Activated CD4-positive, alpha-beta T cell treated with anti-CD3 and anti-CD28 coated beads, Interleukin-2, amount 10 ng/mL, durations not matched to agents 7 days and 5 days (primary cell): ENCODE measurements around the gene SSRP1. TPM values are rescaled to one million over a fixed set of nuclear protein-coding genes. Genes with fewer than 3 reads are reported as not detected.
A peak's percentile ranks its signal among the peaks of the same experiment; 100 is the strongest.

Experiments used
- CTCF ChIA-PET: fragments of 350-600 bp; sonication (Branson Sonifier 250); formaldehyde crosslinking; loops from one replicate; lab custom pipeline; 2021; ENCODE audit warnings: antibody characterized with exemption; lab: Charles Lee
- POLR2A ChIA-PET: fragments of 350-600 bp; sonication (Branson Sonifier 250); formaldehyde crosslinking; loops from one replicate; lab custom pipeline; 2021; ENCODE audit warnings: antibody characterized with exemption; lab: Charles Lee
- DNase-seq: peaks from one replicate; pipeline ENCODE4 v3.0.0-alpha.2; 2020
- H3K27ac Mint-ChIP-seq: one replicate; pipeline ENCODE4 v1.8.0; 2021; ENCODE audit warnings: mild to moderate bottlenecking, moderate library complexity, mixed read lengths
- H3K27me3 Mint-ChIP-seq: one replicate; pipeline ENCODE4 v1.8.0; 2021; ENCODE audit warnings: mixed read lengths
- H3K36me3 Mint-ChIP-seq: one replicate; pipeline ENCODE4 v1.8.0; 2021; ENCODE audit warnings: low read depth, mixed read lengths
- H3K4me1 Mint-ChIP-seq: one replicate; pipeline ENCODE4 v1.8.0; 2021; ENCODE audit warnings: mixed read lengths
- H3K4me3 Mint-ChIP-seq: one replicate; pipeline ENCODE4 v1.8.0; 2021; ENCODE audit warnings: mild to moderate bottlenecking, moderate library complexity, mixed read lengths
- H3K9me3 Mint-ChIP-seq: one replicate; pipeline ENCODE4 v1.8.0; 2021; ENCODE audit warnings: mixed read lengths
- total RNA-seq, 2 experiments: library from RNA; stranded (reverse); gene quantifications; one replicate each; pipeline ENCODE4 v1.2.3, GENCODE V29; 2021

Gene SSRP1
- total RNA-seq, 2 experiments from 2014 or later, result 165 to 175 TPM

DNA sequence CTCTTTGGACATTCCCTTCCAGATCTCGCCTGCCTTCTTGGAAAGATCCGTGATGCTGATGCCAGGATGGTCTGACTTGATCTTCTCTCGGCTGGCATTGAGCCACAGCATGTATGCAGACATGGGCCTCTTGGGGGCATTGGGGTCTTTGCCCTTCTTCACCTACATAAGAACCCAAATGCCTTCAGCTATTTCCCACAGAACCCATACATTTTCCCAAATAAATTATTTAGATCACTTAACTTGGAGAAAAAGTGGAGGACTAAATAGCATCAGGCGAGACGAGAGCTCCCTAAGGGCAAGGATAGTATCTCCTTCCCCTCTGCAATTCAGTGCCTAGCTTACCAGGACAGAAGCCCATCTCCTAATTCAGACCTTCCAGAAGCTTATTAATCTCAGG lies 8.0 kb downstream of the SSRP1 start:
- no peak overlapping the region for H3K4me3 Mint-ChIP-seq
- no peaks in the 10 kb centered on the region for H3K9me3 Mint-ChIP-seq
- peaks cover 58% of the 10 kb centered on the region for H3K4me1 Mint-ChIP-seq
- no peaks in the 10 kb centered on the region for H3K27me3 Mint-ChIP-seq
- H3K36me3 Mint-ChIP-seq, result peaks cover 68% of the 10 kb centered on the region
- ChIA-PET CTCF (interaction anchor here (1.6 kb wide), 1 partner anchor 16 kb away, joined by 4 read pairs; no protein-coding TSS in a partner anchor), POLR2A (no interaction called here)
- no peak overlapping the region for H3K27ac Mint-ChIP-seq
- no peak for DNase-seq

DNA sequence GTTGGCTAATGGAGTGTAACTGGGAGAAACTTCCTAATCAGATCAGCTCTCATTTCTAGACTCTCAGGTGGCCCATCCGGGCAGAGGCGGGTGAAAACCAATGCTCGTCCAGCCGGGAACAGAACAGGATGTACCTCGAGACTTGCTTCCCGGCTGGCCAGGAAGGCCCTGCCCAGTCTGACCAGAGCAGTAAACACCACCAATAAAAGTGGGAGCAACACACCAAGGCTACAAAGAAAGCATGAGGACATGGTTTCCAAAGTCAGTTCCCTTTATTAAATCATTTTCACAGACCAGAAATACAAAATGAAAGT lies 10.0 kb downstream of the SSRP1 start:
- Mint-ChIP-seq H3K36me3 (peaks cover 51% of the 10 kb centered on the region), H3K27me3 (no peaks in the 10 kb centered on the region), H3K27ac (peak overlapping the region; percentile 94), H3K4me3 (peak overlapping the region; percentile 82), H3K9me3 (no peaks in the 10 kb centered on the region), H3K4me1 (peaks cover 57% of the 10 kb centered on the region)
- ChIA-PET POLR2A (interaction anchor here (0.8 to 1.1 kb wide), 2 partner anchors 10 to 14 kb away, joined by 3 to 11 read pairs; partner anchors contain the start of gene SSRP1), CTCF (interaction anchor here (0.6 to 1.7 kb wide), 5 partner anchors 9 to 1460 kb away, joined by 3 to 8 read pairs (median 3); partner anchors contain the start of gene SSRP1)
- DNase-seq, result no peak

DNA sequence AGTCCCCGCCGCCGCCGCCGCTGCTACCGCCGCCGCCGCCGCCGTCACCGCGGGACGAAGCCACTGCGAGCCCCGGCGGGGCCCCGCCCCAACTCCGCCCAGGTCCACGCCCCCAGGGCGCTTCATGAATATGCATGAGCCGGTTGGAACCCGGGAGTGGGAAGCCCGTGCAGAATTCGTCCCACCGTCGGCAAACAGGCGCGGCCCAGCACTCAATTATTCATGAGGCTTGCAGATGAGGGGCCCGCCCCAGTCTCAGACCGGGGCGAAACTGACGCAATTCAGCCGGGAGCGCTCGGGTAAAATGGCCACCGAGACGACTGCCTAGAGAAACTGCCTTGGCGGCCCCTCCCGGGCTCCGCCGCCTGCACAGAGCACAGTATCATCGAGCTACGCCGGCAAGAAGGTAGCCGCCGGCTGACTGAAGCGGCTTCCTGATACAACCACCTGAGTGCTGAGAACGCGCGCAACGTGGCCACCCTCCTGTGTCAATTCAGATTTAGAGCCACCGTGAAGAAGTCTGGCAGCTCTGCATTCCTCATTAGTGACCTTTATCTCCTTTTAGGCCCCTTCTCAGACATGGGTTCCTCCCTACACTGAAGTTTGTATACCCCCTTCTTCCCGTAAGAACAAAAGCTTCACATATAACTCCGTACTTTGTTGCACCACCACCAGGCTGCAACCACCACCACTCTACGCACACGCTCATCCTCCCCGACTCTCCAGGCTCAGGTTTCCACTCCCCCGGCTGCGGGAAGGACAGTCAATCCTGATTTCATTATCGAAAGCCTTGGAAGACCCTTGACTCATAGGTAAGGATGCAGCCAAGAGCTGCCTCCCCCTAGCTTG lies 10.6 kb downstream of the SSRP1 start, which contains the start of gene TNKS1BP1:
Gene TNKS1BP1 (minus strand): TSS at position 67 of the 849 bp plus-strand sequence. CDS start 3,067 bp downstream, outside the sequence.
- Mint-ChIP-seq H3K27me3 (no peaks in the 10 kb centered on the region), H3K9me3 (no peaks in the 10 kb centered on the region), H3K4me1 (peaks cover 54% of the 10 kb centered on the region), H3K27ac (peak within 1 kb of the TSS; percentile 94), H3K36me3 (peaks cover 45% of the 10 kb centered on the region), H3K4me3 (peak within 1 kb of the TSS; percentile 82)
- DNase-seq, result peak; percentile 90
- ChIA-PET POLR2A (interaction anchor here (0.8 to 1.1 kb wide), 2 partner anchors 11 to 13 kb away, joined by 3 to 11 read pairs; partner anchors contain the start of gene SSRP1), CTCF (interaction anchor here (0.6 to 1.7 kb wide), 5 partner anchors 10 to 1459 kb away, joined by 3 to 4 read pairs (median 3); partner anchors contain the start of gene SSRP1)

DNA sequence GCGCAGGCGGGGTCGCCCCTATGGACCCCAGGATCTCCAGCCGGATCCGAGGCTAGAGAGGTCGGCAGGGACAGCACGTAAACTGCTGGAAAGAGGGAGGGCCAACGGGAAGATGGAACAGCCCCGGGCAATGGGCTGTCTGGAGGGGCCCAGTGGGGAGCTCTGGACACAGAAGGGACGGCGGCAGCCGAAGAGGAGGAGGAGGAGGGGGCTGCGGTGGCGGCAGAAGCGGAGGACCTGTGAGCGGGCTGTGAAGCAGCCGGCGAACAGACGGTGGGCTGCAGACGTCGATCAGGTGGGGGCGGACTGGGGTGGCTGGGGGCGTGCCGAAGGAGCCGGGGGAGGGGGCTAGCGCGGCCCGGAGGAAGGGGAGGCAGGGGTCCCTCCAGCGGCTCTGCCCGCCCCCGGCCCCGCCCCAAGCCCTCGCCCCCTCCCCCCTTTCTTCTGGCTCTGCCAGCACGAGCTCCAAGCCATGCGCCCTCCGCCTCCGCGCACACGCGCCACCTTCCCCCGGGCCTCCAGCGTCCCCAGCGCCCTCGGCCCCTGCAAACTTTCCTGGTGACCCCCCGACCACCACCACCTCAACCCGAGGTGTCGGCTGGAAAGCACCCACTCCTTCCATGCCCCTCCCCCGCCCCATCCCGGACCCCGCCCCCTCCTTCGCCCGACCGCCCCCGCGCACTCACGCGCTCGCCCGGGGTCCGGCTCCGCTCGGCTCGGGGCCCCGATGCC lies 11.4 kb downstream of the SSRP1 start:
- no peaks in the 10 kb centered on the region for H3K9me3 Mint-ChIP-seq
- POLR2A ChIA-PET, result no interaction called here
- peak overlapping the region; percentile 89 for H3K27ac Mint-ChIP-seq
- peak; percentile 16 for DNase-seq
- CTCF ChIA-PET, result interaction anchor here (0.9 to 2.2 kb wide), 4 partner anchors 10 to 16 kb away, joined by 3 to 7 read pairs (median 3); partner anchors contain the start of gene SSRP1
- peaks cover 37% of the 10 kb centered on the region for H3K36me3 Mint-ChIP-seq
- H3K27me3 Mint-ChIP-seq, result no peaks in the 10 kb centered on the region
- H3K4me1 Mint-ChIP-seq, result peaks cover 50% of the 10 kb centered on the region
- peak overlapping the region; percentile 82 for H3K4me3 Mint-ChIP-seq

DNA sequence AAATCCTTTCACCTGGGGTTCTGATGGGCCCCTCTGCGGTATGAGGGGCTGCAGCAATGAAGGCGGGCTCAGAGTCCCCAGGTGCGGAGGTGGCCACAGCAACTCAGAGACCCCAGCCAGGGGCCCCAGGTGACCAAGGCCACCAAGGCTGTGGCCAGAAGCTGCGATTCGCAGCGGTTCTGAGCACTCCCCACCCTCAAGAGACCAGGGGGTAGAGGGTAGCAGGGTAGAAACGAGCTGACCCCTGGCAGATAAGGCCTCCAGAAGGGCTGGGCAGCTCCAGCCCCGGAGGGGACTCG lies 11.9 kb downstream of the SSRP1 start:
- CTCF ChIA-PET, result interaction anchor here (1.1 to 2.2 kb wide), 2 partner anchors 10 to 12 kb away, joined by 3 to 7 read pairs; no protein-coding TSS in a partner anchor
- Mint-ChIP-seq H3K4me1 (peaks cover 48% of the 10 kb centered on the region), H3K9me3 (no peaks in the 10 kb centered on the region), H3K36me3 (peaks cover 35% of the 10 kb centered on the region), H3K4me3 (peak overlapping the region; percentile 76), H3K27ac (peak overlapping the region; percentile 89), H3K27me3 (no peaks in the 10 kb centered on the region)
- DNase-seq, result no peak
- POLR2A ChIA-PET, result no interaction called here

DNA sequence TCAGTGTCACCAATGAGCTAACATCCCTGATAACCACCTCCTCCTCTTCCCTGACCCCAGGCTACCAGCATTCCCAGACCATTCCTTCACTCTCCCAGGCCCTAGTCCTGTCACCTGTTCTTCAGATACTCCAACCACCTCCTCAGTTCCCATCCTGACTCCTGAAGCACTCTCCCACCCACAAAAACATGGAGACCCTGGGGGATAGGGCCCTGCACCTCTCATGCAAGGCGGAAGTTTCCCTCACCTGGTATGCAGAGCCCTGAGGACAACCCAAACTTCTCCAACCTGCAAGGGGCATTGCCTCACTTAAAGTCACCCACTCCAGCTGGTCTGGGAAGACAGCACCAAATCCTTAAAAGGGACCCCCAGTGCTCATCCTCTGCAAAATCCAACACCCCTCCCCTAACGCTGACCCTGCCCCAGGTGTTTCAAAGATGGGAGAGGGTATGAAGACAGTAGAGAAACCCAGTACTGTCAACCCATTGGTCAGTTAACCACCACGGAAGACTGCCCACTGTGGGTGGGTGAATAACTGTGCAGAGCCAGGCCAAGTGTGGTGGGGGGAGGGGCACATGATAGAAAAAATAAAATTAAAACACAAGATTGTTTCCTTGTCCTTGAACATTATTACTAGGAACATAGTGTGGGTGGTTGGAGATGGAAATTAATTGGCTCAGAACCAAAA lies 12.4 kb downstream of the SSRP1 start:
- H3K36me3 Mint-ChIP-seq, result peaks cover 31% of the 10 kb centered on the region
- POLR2A ChIA-PET, result no interaction called here
- H3K9me3 Mint-ChIP-seq, result no peaks in the 10 kb centered on the region
- peak overlapping the region; percentile 76 for H3K4me3 Mint-ChIP-seq
- DNase-seq, result no peak
- CTCF ChIA-PET, result interaction anchor here (1.1 to 3.0 kb wide), 3 partner anchors 9 to 12 kb away, joined by 3 to 10 read pairs (median 7); no protein-coding TSS in a partner anchor
- peaks cover 46% of the 10 kb centered on the region for H3K4me1 Mint-ChIP-seq
- H3K27ac Mint-ChIP-seq, result peak overlapping the region; percentile 89
- no peaks in the 10 kb centered on the region for H3K27me3 Mint-ChIP-seq

DNA sequence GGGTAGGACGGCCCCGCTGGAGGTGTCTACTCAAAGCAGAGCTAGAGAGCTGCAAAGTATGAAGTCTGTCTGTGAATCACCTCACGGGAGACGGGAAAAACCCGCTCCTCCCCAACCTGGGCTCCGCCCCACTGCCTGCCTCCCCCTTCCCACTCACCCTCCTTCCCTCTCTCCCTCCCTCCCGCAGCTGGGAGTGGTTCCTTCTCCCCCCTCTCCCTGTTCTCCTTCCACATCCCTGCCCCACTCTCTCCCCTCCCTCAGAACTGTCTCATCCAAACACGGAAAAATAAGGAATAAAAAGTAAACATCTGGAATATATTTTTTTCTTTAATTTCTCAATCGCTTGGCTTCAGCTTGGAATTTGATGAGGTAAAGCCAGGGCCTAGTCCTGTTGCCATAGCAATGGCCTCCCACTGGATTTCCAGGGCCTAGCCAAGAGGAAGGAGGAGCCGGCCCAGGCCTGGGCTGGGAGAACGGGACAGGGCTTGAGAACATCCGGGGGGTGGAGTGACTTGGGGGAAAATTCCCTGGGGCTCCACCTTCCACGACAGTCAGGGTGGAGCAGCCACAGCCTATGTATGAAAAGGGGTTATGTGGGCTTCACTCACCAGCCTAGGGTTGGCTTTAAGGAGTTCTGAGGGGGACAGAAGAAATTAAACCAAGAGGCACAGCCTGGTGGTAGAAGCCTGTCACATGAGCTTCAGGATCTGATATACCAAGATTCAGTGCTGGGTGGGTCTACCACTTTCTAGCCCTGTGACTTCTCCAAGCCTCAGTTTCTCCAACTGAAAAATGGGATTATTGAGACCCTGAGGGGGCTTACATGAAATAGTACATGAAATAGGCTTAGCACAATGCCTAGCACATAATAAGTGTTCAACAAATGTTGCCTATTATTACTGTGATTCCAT lies 13.2 kb downstream of the SSRP1 start:
- ChIA-PET POLR2A (no interaction called here), CTCF (interaction anchor here (0.7 to 3.0 kb wide), 4 partner anchors 9 to 21 kb away, joined by 4 to 10 read pairs (median 6); partner anchors contain the start of gene SSRP1)
- H3K36me3 Mint-ChIP-seq, result peaks cover 24% of the 10 kb centered on the region
- H3K9me3 Mint-ChIP-seq, result no peaks in the 10 kb centered on the region
- H3K4me3 Mint-ChIP-seq, result peak overlapping the region; percentile 76
- no peak overlapping the region for H3K27ac Mint-ChIP-seq
- H3K27me3 Mint-ChIP-seq, result no peaks in the 10 kb centered on the region
- DNase-seq, result no peak
- H3K4me1 Mint-ChIP-seq, result peaks cover 44% of the 10 kb centered on the region

DNA sequence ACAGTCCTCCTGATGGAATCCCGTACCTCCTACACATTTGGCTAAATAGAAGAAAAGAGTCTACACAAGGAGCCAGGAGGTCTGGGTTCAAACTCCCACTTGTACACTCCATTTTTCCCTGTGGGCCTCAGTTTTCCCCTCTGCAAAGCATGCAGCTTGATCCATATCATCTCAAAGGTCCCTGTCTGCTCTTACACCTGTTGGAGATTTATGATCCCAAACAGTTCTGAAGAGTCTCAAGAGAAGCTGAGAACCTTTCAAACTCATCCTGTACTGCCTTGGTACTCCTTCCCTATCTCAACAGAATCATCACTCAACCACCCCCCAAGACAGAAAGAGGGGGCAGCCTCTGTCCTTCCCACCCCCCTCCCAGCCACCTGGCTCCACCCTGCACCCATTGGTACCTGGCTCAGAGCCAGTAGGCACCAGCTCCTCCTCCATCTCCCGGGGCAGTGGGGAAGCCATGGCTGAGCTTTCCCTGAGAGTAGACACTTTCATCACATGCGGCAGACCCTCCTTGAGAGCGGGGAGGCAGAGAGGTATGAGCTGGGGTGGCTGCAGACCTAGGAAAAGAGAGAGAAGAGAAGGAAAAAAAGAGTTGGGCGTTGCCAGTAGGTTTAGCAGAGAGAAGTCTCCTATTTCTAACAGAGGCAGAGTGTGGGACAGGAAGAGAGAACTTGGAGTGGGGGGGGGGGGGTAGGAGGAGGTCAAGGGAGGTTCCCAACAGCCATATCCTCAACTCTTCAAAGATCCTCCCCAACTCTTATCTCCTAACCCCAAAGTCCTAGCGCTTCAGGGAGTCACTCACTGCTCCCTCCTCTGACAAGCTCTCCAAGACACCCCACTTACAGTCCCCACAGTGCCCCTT lies 14.1 kb downstream of the SSRP1 start:
- no peaks in the 10 kb centered on the region for H3K9me3 Mint-ChIP-seq
- CTCF ChIA-PET, result interaction anchor here (0.6 to 3.0 kb wide), 4 partner anchors 11 to 419 kb away, joined by 3 to 10 read pairs (median 4); partner anchors contain the start of genes SELENOH and SSRP1
- POLR2A ChIA-PET, result no interaction called here
- H3K4me1 Mint-ChIP-seq, result peaks cover 35% of the 10 kb centered on the region
- H3K36me3 Mint-ChIP-seq, result peaks cover 15% of the 10 kb centered on the region
- H3K27me3 Mint-ChIP-seq, result no peaks in the 10 kb centered on the region
- no peak overlapping the region for H3K27ac Mint-ChIP-seq
- no peak overlapping the region for H3K4me3 Mint-ChIP-seq
- no peak for DNase-seq

DNA sequence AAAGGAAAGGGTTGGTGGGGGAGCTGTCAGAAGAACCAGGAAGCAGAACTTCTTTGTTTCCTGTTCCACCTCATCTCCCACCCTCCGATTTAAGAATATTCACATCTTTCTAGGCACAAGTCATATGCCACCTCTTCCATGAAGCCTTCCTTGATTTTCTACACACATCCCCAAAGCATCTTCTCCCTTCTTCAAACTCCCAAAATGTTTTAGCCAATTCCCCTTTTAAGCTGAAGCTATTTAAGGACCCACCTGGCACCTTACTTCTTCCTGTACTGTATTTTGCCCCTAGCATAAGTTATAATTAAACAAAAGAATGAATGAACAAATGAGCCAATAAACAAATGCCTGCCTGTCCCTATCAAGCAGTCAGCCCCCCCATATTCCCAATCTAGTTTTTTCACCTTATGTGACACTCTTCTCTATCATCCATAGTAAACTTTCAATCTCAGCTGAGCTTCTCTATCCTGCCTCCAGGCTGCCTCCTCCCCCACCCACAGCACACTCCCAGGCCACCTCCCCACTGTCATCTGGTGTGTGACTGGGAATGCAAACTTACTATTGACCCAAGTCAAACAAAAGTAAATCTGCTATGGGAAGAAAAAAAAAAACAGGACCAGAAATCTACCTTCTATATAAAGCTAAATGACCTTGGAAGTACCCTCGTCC lies 14.8 kb downstream of the SSRP1 start:
- CTCF ChIA-PET, result interaction anchor here (0.6 to 3.0 kb wide), 2 partner anchors 10 to 420 kb away, joined by 3 to 10 read pairs; partner anchors contain the start of gene SELENOH
- Mint-ChIP-seq H3K4me1 (peaks cover 27% of the 10 kb centered on the region), H3K27ac (no peak overlapping the region), H3K36me3 (peaks cover 9% of the 10 kb centered on the region), H3K4me3 (no peak overlapping the region), H3K9me3 (no peaks in the 10 kb centered on the region), H3K27me3 (no peaks in the 10 kb centered on the region)
- DNase-seq, result no peak
- POLR2A ChIA-PET, result no interaction called here

DNA sequence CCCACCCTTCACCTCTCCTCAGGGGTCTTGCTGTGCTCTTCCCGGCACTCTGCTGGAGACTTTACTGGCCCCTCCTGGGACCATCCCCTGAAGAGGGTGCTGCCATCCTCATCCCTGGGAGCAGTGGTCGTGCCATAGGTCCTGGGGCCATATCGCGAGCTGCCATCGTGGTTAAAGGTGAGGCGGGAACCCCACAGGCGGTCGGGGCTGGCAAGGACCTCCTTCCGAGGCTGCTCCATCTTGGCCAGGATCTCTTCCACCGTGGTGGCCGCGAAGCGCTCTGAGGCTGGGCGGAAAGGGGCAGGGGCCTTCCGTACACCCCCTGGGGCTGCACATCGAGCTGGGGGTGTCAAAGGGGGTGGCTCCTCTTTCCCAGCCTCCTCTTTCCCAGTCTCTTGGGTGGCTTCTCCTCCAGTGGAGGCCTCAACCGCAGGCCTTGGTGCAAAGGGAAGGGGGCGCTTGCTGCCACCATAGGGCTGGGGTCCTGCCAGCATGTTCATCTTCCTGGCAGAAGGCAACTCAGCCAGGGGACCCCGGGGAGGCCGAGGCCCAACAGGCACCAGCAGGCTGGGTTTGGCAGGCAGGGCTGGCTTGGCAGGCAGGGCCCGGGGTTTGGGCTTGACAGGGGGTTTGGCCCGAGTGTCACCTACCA lies 15.5 kb downstream of the SSRP1 start:
- Mint-ChIP-seq H3K27ac (no peak overlapping the region), H3K27me3 (no peaks in the 10 kb centered on the region), H3K9me3 (no peaks in the 10 kb centered on the region), H3K36me3 (peaks cover 4% of the 10 kb centered on the region), H3K4me3 (no peak overlapping the region), H3K4me1 (peaks cover 20% of the 10 kb centered on the region)
- DNase-seq, result no peak
- POLR2A ChIA-PET, result no interaction called here
- CTCF ChIA-PET, result interaction anchor here (3.0 kb wide), 1 partner anchor 9 kb away, joined by 10 read pairs; no protein-coding TSS in a partner anchor
